HepG2 (cell line): Measurements from ENCODE around the gene DPP6. TPM values are rescaled to one million over a fixed set of nuclear protein-coding genes. Genes with fewer than 3 reads are reported as not detected.

Experiments
- ATAC-seq: fragments of 200-7000 bp; cut with Tn5 transposase; 3 replicates; pipeline ENCODE4 v1.9.1; 2020; ENCODE audit warnings: mild to moderate bottlenecking, moderate library complexity
- BruUV-seq: library from RNA; stranded (reverse); fragments of 400-500 nt; replicated peaks from 2 replicates; lab custom pipeline; 2021; lab: Mats Ljungman, UMichigan
- CTCF ChIA-PET: fragments of 300-600 bp; formaldehyde crosslinking; extraction: SDS; loops from one replicate; lab custom pipeline; 2021; ENCODE audit warnings: low total read pairs, inconsistent platforms, low intra/inter-chr PET ratio; lab: Yijun Ruan, JAX
- POLR2A ChIA-PET: fragments of 350-600 bp; sonication (Branson Sonifier 250); formaldehyde crosslinking; loops from one replicate; lab custom pipeline; 2020; ENCODE audit warnings: antibody characterized with exemption, inconsistent platforms; lab: Yijun Ruan, JAX
- DNase-seq: peaks from one replicate; pipeline ENCODE4 v3.0.0-alpha.2; 2015; ENCODE audit warnings: low spot score
- FAIRE-seq: peaks from 3 replicates; lab custom pipeline; 2011; peaks lifted over from hg19 to GRCh38; lab: Jason Lieb, UNC
- H2AFZ ChIP-seq: one replicate; pipeline ENCODE4 v1.6.1; 2011; ENCODE audit warnings: low read length, inconsistent platforms
- H3K27ac ChIP-seq: fragments of 300-600 bp; 3 replicates; pipeline ENCODE4 v1.8.0; 2011; ENCODE audit warnings: mixed run types, mild to moderate bottlenecking, mixed read lengths, low read length, inconsistent platforms; ENCODE audit not compliant: insufficient read depth; ENCODE audit errors: extremely low read length
- H3K27me3 ChIP-seq, 2 experiments: fragments of 200-600 bp in 1 of 2; 2 replicates in 1 of 2; 3 replicates in 1 of 2; pipeline versions ENCODE4 v1.6.0 to v1.8.0; 2011; ENCODE audit warnings: low read length in 2 of 2, mild to moderate bottlenecking in 2 of 2, moderate library complexity in 2 of 2, inconsistent platforms in 1 of 2; ENCODE audit not compliant: insufficient read depth in 2 of 2, control insufficient read depth in 1 of 2
- H3K36me3 ChIP-seq, 2 experiments: fragments of 200-600 bp in 1 of 2; replicated peaks in 1 of 2; 2 replicates in 1 of 2; 3 replicates in 1 of 2; pipeline versions ENCODE4 v1.5.1 to v1.8.0; 2011; ENCODE audit warnings: low read length in 2 of 2, inconsistent platforms in 1 of 2; ENCODE audit not compliant: insufficient read depth in 2 of 2, control insufficient read depth in 1 of 2
- H3K4me1 ChIP-seq: 2 replicates; pipeline ENCODE4 v1.5.1; 2012; ENCODE audit warnings: low read length, inconsistent platforms; ENCODE audit not compliant: insufficient read depth
- H3K4me2 ChIP-seq: 2 replicates; pipeline ENCODE4 v1.6.0; 2011; ENCODE audit warnings: low read depth, low read length, inconsistent platforms
- H3K4me3 ChIP-seq, 3 experiments: fragments of 200-600 bp in 1 of 3; sonication (generic), shearing (Covaris generic) in 1 of 3; replicated peaks in 1 of 3; 2 replicates each; pipeline ENCODE4 v1.5.1; 2011 to 2016; ENCODE audit warnings: low read length in 3 of 3, inconsistent platforms in 2 of 3, low read depth in 2 of 3, mild to moderate bottlenecking in 2 of 3, control low read depth in 1 of 3, mixed read lengths in 1 of 3; ENCODE audit not compliant: insufficient read depth in 1 of 3
- H3K79me2 ChIP-seq: one replicate; pipeline ENCODE4 v1.6.1; 2011; ENCODE audit warnings: low read length, inconsistent platforms; ENCODE audit not compliant: insufficient read depth
- H3K9ac ChIP-seq: 2 replicates; pipeline ENCODE4 v1.6.0; 2011; ENCODE audit warnings: mild to moderate bottlenecking, low read depth, low read length, inconsistent platforms; ENCODE audit not compliant: insufficient read depth
- H3K9me3 ChIP-seq: 2 replicates; pipeline ENCODE4 v1.5.1; 2012; ENCODE audit warnings: mild to moderate bottlenecking, low read length
- H4K20me1 ChIP-seq: 2 replicates; pipeline ENCODE4 v1.6.0; 2011; ENCODE audit warnings: inconsistent platforms, mild to moderate bottlenecking, low read length, moderate library complexity; ENCODE audit not compliant: insufficient read depth
- FOSL1 ChIP-seq: sonication (generic); formaldehyde crosslinking; IDR thresholded peaks from 2 replicates; pipeline ENCODE4 v1.9.0; 2021; ENCODE audit warnings: missing genetic modification reagents, borderline replicate concordance
- REXO4 ChIP-seq: sonication (generic); formaldehyde crosslinking; IDR thresholded peaks from 2 replicates; pipeline ENCODE4 v1.8.0; 2022; ENCODE audit warnings: missing genetic modification reagents, mild to moderate bottlenecking, borderline replicate concordance
- ZNF143 ChIP-seq: sonication (generic); formaldehyde crosslinking; IDR thresholded peaks from 2 replicates; pipeline ENCODE4 v1.4.0; 2020; ENCODE audit warnings: missing genetic modification reagents
- WGBS: methylation state at CpG from one replicate; pipeline ENCODE4 v1.1.6; 2017; ENCODE audit warnings: low lambda C conversion rate; 5-methylcytosine and 5-hydroxymethylcytosine counted together
- in situ Hi-C: cut with HindIII; loops from 2 replicates; pipeline ENCODE4 v1.10.0; 2017; ENCODE audit warnings: low pct_unique_long_range_greater_than_20kb; ENCODE audit not compliant: extremely low pct_ligation_motif_present
- intact Hi-C: fragments of 100-400 bp; cut with micrococcal nuclease; formaldehyde crosslinking; loops from one replicate; pipeline ENCODE4 v1.10.0; 2022; ENCODE audit not compliant: unreplicated experiment
- polyA plus RNA-seq, 8 experiments: library from polyadenylated mRNA; depleted of rRNA in 3 of 8; stranded (reverse) in 7 of 8; unstranded in 1 of 8; fragments of >200 nt; fragmentation: Illumina TruSeq in 4 of 8; extraction: Trizol in 4 of 8; gene quantifications; 2 replicates each; pipeline versions ENCODE4 v1.2.1 to v1.2.3, GENCODE V29; 2011 to 2016; ENCODE audit warnings: low read depth in 4 of 8, missing spikeins in 1 of 8, mixed read lengths in 1 of 8; ENCODE audit not compliant: insufficient read depth in 1 of 8
- total RNA-seq, 5 experiments: library from RNA; depleted of rRNA; stranded (reverse); fragments of >200 nt; fragmentation: Illumina TruSeq; extraction: Trizol; gene quantifications; 2 replicates each; pipeline ENCODE4 v1.2.3, GENCODE V29; 2016; ENCODE audit warnings: low read depth in 1 of 5
- TF ChIP-seq, protein P1 (sequence below): fragments of 450-650 bp; IDR thresholded peaks from 2 replicates; pipeline ENCODE4 v1.6.1; 2016
- TF ChIP-seq, protein P2 (sequence below): sonication (generic); formaldehyde crosslinking; IDR thresholded peaks from 2 replicates; pipeline ENCODE4 v1.5.1; 2020; ENCODE audit warnings: mild to moderate bottlenecking, moderate library complexity, missing genetic modification reagents
- TF ChIP-seq, protein P3 (sequence below), 2 experiments: fragments of 450-650 bp in 1 of 2; sonication (generic) in 1 of 2; formaldehyde crosslinking in 1 of 2; IDR thresholded peaks; 2 replicates each; pipeline versions ENCODE4 v1.6.1 to v1.8.0; 2016 to 2022; ENCODE audit warnings: antibody characterized with exemption in 1 of 2, mild to moderate bottlenecking in 1 of 2, missing genetic modification reagents in 1 of 2

DPP6 gene
- total and polyA plus RNA-seq, 2 of the 13 experiments (the other 11 are each of a cell fraction or from before 2014, with no cell fraction given) = not detected

DNA sequence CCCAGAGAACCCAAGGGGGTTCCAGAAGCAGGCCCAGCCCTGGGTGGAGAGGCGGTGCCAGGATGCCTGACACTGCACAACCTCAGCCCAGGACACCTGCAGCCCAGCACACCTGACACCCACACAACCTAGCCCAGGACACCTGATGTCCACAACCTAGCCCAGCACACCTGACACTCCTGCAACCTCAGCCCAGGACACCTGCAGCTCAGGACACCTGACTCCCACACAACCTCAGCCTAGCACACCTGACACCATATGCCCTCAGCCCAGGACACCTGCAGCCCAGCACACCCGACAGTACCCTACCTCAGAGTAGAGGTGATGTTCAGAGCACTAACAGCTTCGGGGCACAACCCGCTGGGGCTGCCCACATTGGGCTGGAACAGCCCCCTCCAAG is 863.4 kb downstream of the DPP6 start:
- peaks cover 12% of the 10 kb centered on the region for H3K9me3 ChIP-seq
- H3K9ac ChIP-seq = no peak overlapping the region
- H2AFZ ChIP-seq = no peak overlapping the region
- BruUV-seq = no TSS peak
- H3K79me2 ChIP-seq = no peaks in the 10 kb centered on the region
- no peak overlapping the region for H3K4me3 ChIP-seq
- WGBS = no CpG with 5 or more reads among the region's 4 CpGs
- CTCF ChIA-PET = no interaction called here
- TF ChIP-seq, protein P1, sequence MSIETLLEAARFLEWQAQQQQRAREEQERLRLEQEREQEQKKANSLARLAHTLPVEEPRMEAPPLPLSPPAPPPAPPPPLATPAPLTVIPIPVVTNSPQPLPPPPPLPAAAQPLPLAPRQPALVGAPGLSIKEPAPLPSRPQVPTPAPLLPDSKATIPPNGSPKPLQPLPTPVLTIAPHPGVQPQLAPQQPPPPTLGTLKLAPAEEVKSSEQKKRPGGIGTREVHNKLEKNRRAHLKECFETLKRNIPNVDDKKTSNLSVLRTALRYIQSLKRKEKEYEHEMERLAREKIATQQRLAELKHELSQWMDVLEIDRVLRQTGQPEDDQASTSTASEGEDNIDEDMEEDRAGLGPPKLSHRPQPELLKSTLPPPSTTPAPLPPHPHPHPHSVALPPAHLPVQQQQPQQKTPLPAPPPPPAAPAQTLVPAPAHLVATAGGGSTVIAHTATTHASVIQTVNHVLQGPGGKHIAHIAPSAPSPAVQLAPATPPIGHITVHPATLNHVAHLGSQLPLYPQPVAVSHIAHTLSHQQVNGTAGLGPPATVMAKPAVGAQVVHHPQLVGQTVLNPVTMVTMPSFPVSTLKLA = no peak
- TF ChIP-seq, protein P2, sequence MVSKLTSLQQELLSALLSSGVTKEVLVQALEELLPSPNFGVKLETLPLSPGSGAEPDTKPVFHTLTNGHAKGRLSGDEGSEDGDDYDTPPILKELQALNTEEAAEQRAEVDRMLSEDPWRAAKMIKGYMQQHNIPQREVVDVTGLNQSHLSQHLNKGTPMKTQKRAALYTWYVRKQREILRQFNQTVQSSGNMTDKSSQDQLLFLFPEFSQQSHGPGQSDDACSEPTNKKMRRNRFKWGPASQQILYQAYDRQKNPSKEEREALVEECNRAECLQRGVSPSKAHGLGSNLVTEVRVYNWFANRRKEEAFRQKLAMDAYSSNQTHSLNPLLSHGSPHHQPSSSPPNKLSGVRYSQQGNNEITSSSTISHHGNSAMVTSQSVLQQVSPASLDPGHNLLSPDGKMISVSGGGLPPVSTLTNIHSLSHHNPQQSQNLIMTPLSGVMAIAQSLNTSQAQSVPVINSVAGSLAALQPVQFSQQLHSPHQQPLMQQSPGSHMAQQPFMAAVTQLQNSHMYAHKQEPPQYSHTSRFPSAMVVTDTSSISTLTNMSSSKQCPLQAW = no peak
- no peak for TF ChIP-seq ZNF143
- TF ChIP-seq, protein P3, sequence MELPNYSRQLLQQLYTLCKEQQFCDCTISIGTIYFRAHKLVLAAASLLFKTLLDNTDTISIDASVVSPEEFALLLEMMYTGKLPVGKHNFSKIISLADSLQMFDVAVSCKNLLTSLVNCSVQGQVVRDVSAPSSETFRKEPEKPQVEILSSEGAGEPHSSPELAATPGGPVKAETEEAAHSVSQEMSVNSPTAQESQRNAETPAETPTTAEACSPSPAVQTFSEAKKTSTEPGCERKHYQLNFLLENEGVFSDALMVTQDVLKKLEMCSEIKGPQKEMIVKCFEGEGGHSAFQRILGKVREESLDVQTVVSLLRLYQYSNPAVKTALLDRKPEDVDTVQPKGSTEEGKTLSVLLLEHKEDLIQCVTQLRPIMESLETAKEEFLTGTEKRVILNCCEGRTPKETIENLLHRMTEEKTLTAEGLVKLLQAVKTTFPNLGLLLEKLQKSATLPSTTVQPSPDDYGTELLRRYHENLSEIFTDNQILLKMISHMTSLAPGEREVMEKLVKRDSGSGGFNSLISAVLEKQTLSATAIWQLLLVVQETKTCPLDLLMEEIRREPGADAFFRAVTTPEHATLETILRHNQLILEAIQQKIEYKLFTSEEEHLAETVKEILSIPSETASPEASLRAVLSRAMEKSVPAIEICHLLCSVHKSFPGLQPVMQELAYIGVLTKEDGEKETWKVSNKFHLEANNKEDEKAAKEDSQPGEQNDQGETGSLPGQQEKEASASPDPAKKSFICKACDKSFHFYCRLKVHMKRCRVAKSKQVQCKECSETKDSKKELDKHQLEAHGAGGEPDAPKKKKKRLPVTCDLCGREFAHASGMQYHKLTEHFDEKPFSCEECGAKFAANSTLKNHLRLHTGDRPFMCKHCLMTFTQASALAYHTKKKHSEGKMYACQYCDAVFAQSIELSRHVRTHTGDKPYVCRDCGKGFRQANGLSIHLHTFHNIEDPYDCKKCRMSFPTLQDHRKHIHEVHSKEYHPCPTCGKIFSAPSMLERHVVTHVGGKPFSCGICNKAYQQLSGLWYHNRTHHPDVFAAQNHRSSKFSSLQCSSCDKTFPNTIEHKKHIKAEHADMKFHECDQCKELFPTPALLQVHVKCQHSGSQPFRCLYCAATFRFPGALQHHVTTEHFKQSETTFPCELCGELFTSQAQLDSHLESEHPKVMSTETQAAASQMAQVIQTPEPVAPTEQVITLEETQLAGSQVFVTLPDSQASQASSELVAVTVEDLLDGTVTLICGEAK (IDR thresholded peaks at IDR 0.05) = no peak
- TF ChIP-seq, protein P3 (CRISPR knock-in tag; IDR thresholded peaks at IDR 0.05) = no peak
- no peak for TF ChIP-seq REXO4 (CRISPR knock-in tag)
- no peak for TF ChIP-seq FOSL1 (CRISPR knock-in tag)
- FAIRE-seq = no peak
- peaks cover 2 to 27% of the 10 kb centered on the region in 2 experiments; a peak in 4 of 5 replicates for H3K27me3 ChIP-seq
- no peaks in the 10 kb centered on the region for H4K20me1 ChIP-seq
- no peak for DNase-seq
- no peak overlapping the region for H3K4me2 ChIP-seq
- H3K4me1 ChIP-seq = peaks cover 8% of the 10 kb centered on the region
- intact Hi-C loops (no loop called here), in situ Hi-C loops (no loop called here)
- H3K27ac ChIP-seq = no peak overlapping the region
- ATAC-seq = no peak
- no peaks in the 10 kb centered on the region for H3K36me3 ChIP-seq
- POLR2A ChIA-PET = no interaction called here
